HG03442 (cell line): ENCODE measurements around the gene MMP25.

Experiments
- ATAC-seq: cut with Tn5 transposase; IDR thresholded peaks from one replicate; pipeline ENCODE4 v1.9.1; 2021; ENCODE audit warnings: mild to moderate bottlenecking, moderate library complexity; ENCODE audit not compliant: unreplicated experiment

MMP25 gene

GRCh38 chr16:3045758-3046640 is at the start of gene MMP25:
Gene MMP25 (plus strand): TSS chr16:3046561. CDS start chr16:3046918, 357 bp downstream.
- ATAC-seq = no peak

GRCh38 chr16:2999929-3000328 is 46.4 kb upstream of the MMP25 start:
- no peak for ATAC-seq

- no peak for ATAC-seq
These were observed 45.8 kb upstream of the MMP25 start for GRCh38 chr16:3000540-3000939.

- ATAC-seq = no peak
These were observed 45.0 kb upstream of the MMP25 start for GRCh38 chr16:3001316-3001715.

- ATAC-seq = peak; percentile 96
These were observed 42.6 kb upstream of the MMP25 start for GRCh38 chr16:3003582-3004270.

- ATAC-seq = no peak
These were observed 42.0 kb upstream of the MMP25 start for GRCh38 chr16:3004319-3004718.

GRCh38 chr16:3004781-3005284 is 41.5 kb upstream of the MMP25 start:
- no peak for ATAC-seq

- ATAC-seq = no peak
These were observed 39.1 kb upstream of the MMP25 start for GRCh38 chr16:3007059-3007956.

- ATAC-seq = no peak
These were observed 38.2 kb upstream of the MMP25 start for GRCh38 chr16:3007957-3008689.

- ATAC-seq = no peak
These were observed 37.7 kb upstream of the MMP25 start for GRCh38 chr16:3008690-3009037.

- no peak for ATAC-seq
These were observed 36.6 kb upstream of the MMP25 start for GRCh38 chr16:3009568-3010390.

- no peak for ATAC-seq
These were observed 35.9 kb upstream of the MMP25 start for GRCh38 chr16:3010510-3010909.

- ATAC-seq = no peak
These were observed 34.1 kb upstream of the MMP25 start for GRCh38 chr16:3012246-3012645.

- ATAC-seq = no peak
These were observed 33.4 kb upstream of the MMP25 start, which contains the start of gene CLDN9 for GRCh38 chr16:3012828-3013420. Gene CLDN9 (plus strand): TSS chr16:3012923. CDS start chr16:3013363, 440 bp downstream.

- ATAC-seq = no peak
These were observed 32.8 kb upstream of the MMP25 start for GRCh38 chr16:3013491-3013951.

GRCh38 chr16:3013998-3014690 is 32.2 kb upstream of the MMP25 start:
- ATAC-seq = no peak

GRCh38 chr16:3014971-3015370 is 31.4 kb upstream of the MMP25 start:
- no peak for ATAC-seq

GRCh38 chr16:3015865-3016521 is 30.4 kb upstream of the MMP25 start:
- ATAC-seq = no peak
